Gastrocnemius medialis (tissue), 4 donors: ENCODE measurements around the gene ASIC5.

ENCODE experiments used
- CTCF ChIP-seq, 5 experiments: fragments of 450-650 bp in 3 of 5; fragments of 200-600 bp in 2 of 5; sonication (generic) in 2 of 5; IDR thresholded peaks in 4 of 5; conservative IDR thresholded peaks in 1 of 5; 1 replicate in 4 of 5; 2 replicates in 1 of 5; pipeline ENCODE4 v1.5.1; 2016 to 2019; ENCODE audit warnings: antibody characterized with exemption in 5 of 5, mild to moderate bottlenecking in 3 of 5, moderate library complexity in 3 of 5
- POLR2A ChIP-seq, 2 donors: fragments of 450-650 bp; IDR thresholded peaks; one replicate each; pipeline ENCODE4 v1.6.1; 2017; ENCODE audit warnings: antibody characterized with exemption in 2 of 2, mild to moderate bottlenecking in 2 of 2, moderate library complexity in 2 of 2

GRCh38 chr4:155866177-155866576, at the start of gene ASIC5:
- TF ChIP-seq CTCF (IDR thresholded peaks at IDR 0.05 in 4 of 5, conservative IDR thresholded peaks at IDR 0.05 in 1 of 5), result no peak
- no peak for TF ChIP-seq POLR2A (IDR thresholded peaks at IDR 0.05)
